HepG2 (cell line): ENCODE measurements around the gene GNG4. TPM values are rescaled to one million over a fixed set of nuclear protein-coding genes. Genes with fewer than 3 reads are reported as not detected.
A peak's percentile ranks its signal among the peaks of the same experiment; 100 is the strongest.

ENCODE experiments used
- BHLHE40 ChIP-seq: IDR thresholded peaks from 2 replicates; pipeline ENCODE4 v1.6.1; 2011; ENCODE audit warnings: low read length, improper control_type of control experiment
- CC2D1A ChIP-seq: sonication (generic); formaldehyde crosslinking; IDR thresholded peaks from 2 replicates; pipeline ENCODE4 v1.8.1; 2023; ENCODE audit warnings: mild to moderate bottlenecking, missing genetic modification reagents
- ISL2 ChIP-seq: sonication (generic); formaldehyde crosslinking; IDR thresholded peaks from 2 replicates; pipeline ENCODE4 v1.5.0; 2020; ENCODE audit warnings: missing genetic modification reagents
- KLF12 ChIP-seq: sonication (generic); formaldehyde crosslinking; IDR thresholded peaks from 2 replicates; pipeline ENCODE4 v1.4.0; 2020; ENCODE audit warnings: missing genetic modification reagents, borderline replicate concordance
- SAFB2 ChIP-seq: sonication (generic); formaldehyde crosslinking; IDR thresholded peaks from 2 replicates; pipeline ENCODE4 v1.5.1; 2020; ENCODE audit warnings: missing genetic modification reagents, low read depth, mild to moderate bottlenecking, borderline replicate concordance
- ZFP37 ChIP-seq: sonication (generic); formaldehyde crosslinking; IDR thresholded peaks from 2 replicates; pipeline ENCODE4 v1.4.0; 2020; ENCODE audit warnings: missing genetic modification reagents, borderline replicate concordance
- ZNF292 ChIP-seq: sonication (generic); formaldehyde crosslinking; IDR thresholded peaks from 2 replicates; pipeline ENCODE4 v1.8.1; 2022; ENCODE audit warnings: mild to moderate bottlenecking, low read depth, missing genetic modification reagents, borderline replicate concordance
- ZNF317 ChIP-seq: sonication (generic); formaldehyde crosslinking; IDR thresholded peaks from 2 replicates; pipeline ENCODE4 v1.5.0; 2020; ENCODE audit warnings: mild to moderate bottlenecking, missing genetic modification reagents
- ZNF383 ChIP-seq: sonication (generic); formaldehyde crosslinking; IDR thresholded peaks from 2 replicates; pipeline ENCODE4 v1.4.0; 2020; ENCODE audit warnings: missing genetic modification reagents, mild to moderate bottlenecking, borderline replicate concordance
- ZNF777 ChIP-seq: sonication (generic); formaldehyde crosslinking; IDR thresholded peaks from 2 replicates; pipeline ENCODE4 v1.4.0; 2020; ENCODE audit warnings: missing genetic modification reagents
- ZNF83 ChIP-seq: sonication (generic); formaldehyde crosslinking; IDR thresholded peaks from 2 replicates; pipeline ENCODE4 v1.4.0; 2020; ENCODE audit warnings: missing genetic modification reagents, mild to moderate bottlenecking, borderline replicate concordance
- ZNF841 ChIP-seq: sonication (generic); formaldehyde crosslinking; IDR thresholded peaks from 2 replicates; pipeline ENCODE4 v1.8.1; 2023; ENCODE audit warnings: missing genetic modification reagents, borderline replicate concordance
- polyA plus RNA-seq, 8 experiments: library from polyadenylated mRNA; depleted of rRNA in 3 of 8; stranded (reverse) in 7 of 8; unstranded in 1 of 8; fragments of >200 nt; fragmentation: Illumina TruSeq in 4 of 8; extraction: Trizol in 4 of 8; gene quantifications; 2 replicates each; pipeline versions ENCODE4 v1.2.1 to v1.2.3, GENCODE V29; 2011 to 2016; ENCODE audit warnings: low read depth in 4 of 8, missing spikeins in 1 of 8, mixed read lengths in 1 of 8; ENCODE audit not compliant: insufficient read depth in 1 of 8
- total RNA-seq, 5 experiments: library from RNA; depleted of rRNA; stranded (reverse); fragments of >200 nt; fragmentation: Illumina TruSeq; extraction: Trizol; gene quantifications; 2 replicates each; pipeline ENCODE4 v1.2.3, GENCODE V29; 2016; ENCODE audit warnings: low read depth in 1 of 5
- TF ChIP-seq, protein P1 (sequence below): sonication (generic); formaldehyde crosslinking; IDR thresholded peaks from 2 replicates; pipeline ENCODE4 v1.5.1; 2020; ENCODE audit warnings: mild to moderate bottlenecking, missing genetic modification reagents, moderate library complexity
- TF ChIP-seq, protein P2 (sequence below): sonication (generic); formaldehyde crosslinking; IDR thresholded peaks from 2 replicates; pipeline ENCODE4 v1.5.1; 2020; ENCODE audit warnings: mild to moderate bottlenecking, missing genetic modification reagents, borderline replicate concordance
- TF ChIP-seq, protein P3 (sequence below): sonication (generic); formaldehyde crosslinking; IDR thresholded peaks from 2 replicates; pipeline ENCODE4 v1.4.0; 2020; ENCODE audit warnings: missing genetic modification reagents

GNG4 gene
- total and polyA plus RNA-seq, 2 of the 13 experiments (the other 11 are each of a cell fraction or from before 2014, with no cell fraction given): 27.1 to 69.5 TPM

DNA sequence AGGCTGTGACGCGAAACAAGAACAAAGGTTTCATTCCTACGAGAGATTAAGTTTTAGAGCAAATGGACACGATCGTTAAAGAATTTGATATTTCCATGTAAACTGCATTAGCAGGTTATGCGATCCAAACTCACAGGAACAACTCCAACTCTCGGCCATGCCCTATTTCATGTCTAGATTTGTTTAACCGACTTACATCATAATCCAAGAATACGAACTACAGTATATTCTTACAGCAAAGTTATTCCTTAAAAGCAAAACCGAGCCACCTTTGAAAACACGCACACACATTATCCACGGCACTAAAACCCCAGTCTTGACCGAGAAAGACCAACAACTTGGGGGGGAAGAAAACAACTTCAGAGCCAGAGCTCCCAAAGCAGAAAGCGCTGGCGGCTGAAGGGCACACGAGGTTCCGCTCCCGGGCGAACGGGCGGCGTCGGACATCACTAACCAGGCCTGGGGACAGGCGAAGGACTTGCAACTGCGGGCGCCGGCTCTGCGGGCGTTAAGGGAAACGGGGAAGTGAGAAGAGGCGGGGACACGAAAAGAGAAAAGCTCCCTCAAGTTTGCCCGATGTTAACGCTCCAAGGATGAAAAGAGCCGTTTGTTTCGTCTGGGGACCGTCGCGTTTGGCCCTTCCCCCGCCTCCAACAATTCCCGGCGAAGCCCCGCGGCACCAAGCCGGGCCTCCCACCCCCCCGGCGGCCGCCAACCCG is 146.0 kb downstream of the GNG4 start (continued):
- 0 out of 2 replicates have a peak, but pooled peaks have one; percentile 14 for TF ChIP-seq KLF12 (CRISPR knock-in tag)
- no peak for TF ChIP-seq ZNF83 (CRISPR knock-in tag)
- TF ChIP-seq ZNF841 (CRISPR knock-in tag): no peak
- TF ChIP-seq ZFP37 (CRISPR knock-in tag): no peak
- TF ChIP-seq CC2D1A (CRISPR knock-in tag): no peak
- TF ChIP-seq ISL2 (CRISPR knock-in tag): peak; percentile 20; the same call in 1 of the 2 replicates
- no peak for TF ChIP-seq BHLHE40
- TF ChIP-seq, protein P1, sequence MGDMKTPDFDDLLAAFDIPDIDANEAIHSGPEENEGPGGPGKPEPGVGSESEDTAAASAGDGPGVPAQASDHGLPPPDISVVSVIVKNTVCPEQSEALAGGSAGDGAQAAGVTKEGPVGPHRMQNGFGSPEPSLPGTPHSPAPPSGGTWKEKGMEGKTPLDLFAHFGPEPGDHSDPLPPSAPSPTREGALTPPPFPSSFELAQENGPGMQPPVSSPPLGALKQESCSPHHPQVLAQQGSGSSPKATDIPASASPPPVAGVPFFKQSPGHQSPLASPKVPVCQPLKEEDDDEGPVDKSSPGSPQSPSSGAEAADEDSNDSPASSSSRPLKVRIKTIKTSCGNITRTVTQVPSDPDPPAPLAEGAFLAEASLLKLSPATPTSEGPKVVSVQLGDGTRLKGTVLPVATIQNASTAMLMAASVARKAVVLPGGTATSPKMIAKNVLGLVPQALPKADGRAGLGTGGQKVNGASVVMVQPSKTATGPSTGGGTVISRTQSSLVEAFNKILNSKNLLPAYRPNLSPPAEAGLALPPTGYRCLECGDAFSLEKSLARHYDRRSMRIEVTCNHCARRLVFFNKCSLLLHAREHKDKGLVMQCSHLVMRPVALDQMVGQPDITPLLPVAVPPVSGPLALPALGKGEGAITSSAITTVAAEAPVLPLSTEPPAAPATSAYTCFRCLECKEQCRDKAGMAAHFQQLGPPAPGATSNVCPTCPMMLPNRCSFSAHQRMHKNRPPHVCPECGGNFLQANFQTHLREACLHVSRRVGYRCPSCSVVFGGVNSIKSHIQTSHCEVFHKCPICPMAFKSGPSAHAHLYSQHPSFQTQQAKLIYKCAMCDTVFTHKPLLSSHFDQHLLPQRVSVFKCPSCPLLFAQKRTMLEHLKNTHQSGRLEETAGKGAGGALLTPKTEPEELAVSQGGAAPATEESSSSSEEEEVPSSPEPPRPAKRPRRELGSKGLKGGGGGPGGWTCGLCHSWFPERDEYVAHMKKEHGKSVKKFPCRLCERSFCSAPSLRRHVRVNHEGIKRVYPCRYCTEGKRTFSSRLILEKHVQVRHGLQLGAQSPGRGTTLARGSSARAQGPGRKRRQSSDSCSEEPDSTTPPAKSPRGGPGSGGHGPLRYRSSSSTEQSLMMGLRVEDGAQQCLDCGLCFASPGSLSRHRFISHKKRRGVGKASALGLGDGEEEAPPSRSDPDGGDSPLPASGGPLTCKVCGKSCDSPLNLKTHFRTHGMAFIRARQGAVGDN (CRISPR knock-in tag): peak; percentile 14; the same call in 1 of the 2 replicates
- peak; percentile 21; the same call in 1 of the 2 replicates for TF ChIP-seq ZNF292 (CRISPR knock-in tag)
- TF ChIP-seq ZNF317 (CRISPR knock-in tag): 0 out of 2 replicates have a peak, but pooled peaks have one; percentile 35
- TF ChIP-seq, protein P2, sequence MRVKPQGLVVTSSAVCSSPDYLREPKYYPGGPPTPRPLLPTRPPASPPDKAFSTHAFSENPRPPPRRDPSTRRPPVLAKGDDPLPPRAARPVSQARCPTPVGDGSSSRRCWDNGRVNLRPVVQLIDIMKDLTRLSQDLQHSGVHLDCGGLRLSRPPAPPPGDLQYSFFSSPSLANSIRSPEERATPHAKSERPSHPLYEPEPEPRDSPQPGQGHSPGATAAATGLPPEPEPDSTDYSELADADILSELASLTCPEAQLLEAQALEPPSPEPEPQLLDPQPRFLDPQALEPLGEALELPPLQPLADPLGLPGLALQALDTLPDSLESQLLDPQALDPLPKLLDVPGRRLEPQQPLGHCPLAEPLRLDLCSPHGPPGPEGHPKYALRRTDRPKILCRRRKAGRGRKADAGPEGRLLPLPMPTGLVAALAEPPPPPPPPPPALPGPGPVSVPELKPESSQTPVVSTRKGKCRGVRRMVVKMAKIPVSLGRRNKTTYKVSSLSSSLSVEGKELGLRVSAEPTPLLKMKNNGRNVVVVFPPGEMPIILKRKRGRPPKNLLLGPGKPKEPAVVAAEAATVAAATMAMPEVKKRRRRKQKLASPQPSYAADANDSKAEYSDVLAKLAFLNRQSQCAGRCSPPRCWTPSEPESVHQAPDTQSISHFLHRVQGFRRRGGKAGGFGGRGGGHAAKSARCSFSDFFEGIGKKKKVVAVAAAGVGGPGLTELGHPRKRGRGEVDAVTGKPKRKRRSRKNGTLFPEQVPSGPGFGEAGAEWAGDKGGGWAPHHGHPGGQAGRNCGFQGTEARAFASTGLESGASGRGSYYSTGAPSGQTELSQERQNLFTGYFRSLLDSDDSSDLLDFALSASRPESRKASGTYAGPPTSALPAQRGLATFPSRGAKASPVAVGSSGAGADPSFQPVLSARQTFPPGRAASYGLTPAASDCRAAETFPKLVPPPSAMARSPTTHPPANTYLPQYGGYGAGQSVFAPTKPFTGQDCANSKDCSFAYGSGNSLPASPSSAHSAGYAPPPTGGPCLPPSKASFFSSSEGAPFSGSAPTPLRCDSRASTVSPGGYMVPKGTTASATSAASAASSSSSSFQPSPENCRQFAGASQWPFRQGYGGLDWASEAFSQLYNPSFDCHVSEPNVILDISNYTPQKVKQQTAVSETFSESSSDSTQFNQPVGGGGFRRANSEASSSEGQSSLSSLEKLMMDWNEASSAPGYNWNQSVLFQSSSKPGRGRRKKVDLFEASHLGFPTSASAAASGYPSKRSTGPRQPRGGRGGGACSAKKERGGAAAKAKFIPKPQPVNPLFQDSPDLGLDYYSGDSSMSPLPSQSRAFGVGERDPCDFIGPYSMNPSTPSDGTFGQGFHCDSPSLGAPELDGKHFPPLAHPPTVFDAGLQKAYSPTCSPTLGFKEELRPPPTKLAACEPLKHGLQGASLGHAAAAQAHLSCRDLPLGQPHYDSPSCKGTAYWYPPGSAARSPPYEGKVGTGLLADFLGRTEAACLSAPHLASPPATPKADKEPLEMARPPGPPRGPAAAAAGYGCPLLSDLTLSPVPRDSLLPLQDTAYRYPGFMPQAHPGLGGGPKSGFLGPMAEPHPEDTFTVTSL (CRISPR knock-in tag): peak; percentile 27; the same call in 1 of the 2 replicates
- TF ChIP-seq, protein P3, sequence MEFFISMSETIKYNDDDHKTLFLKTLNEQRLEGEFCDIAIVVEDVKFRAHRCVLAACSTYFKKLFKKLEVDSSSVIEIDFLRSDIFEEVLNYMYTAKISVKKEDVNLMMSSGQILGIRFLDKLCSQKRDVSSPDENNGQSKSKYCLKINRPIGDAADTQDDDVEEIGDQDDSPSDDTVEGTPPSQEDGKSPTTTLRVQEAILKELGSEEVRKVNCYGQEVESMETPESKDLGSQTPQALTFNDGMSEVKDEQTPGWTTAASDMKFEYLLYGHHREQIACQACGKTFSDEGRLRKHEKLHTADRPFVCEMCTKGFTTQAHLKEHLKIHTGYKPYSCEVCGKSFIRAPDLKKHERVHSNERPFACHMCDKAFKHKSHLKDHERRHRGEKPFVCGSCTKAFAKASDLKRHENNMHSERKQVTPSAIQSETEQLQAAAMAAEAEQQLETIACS (CRISPR knock-in tag): no peak
- no peak for TF ChIP-seq SAFB2 (CRISPR knock-in tag)
- 0 out of 2 replicates have a peak, but pooled peaks have one; percentile 27 for TF ChIP-seq ZNF383
- peak; percentile 65 for TF ChIP-seq ZNF777 (CRISPR knock-in tag)
